ENCODE measurements around the gene USP53.

The USP53 gene

GRCh38 chr4:119207051-119207450, 5.5 kb upstream of the USP53 start:
- no peak overlapping the region for H3K9ac ChIP-seq (ENCODE audit: low read length)
- TF ChIP-seq EZH2phosphoT487 (IDR thresholded peaks at IDR 0.05; ENCODE audit: low read length) (no peak), CTCF (IDR thresholded peaks at IDR 0.05; ENCODE audit: low read length) (no peak)

GRCh38 chr4:119209077-119209476, 3.4 kb upstream of the USP53 start:
- Histone ChIP-seq H3K9me3 (replicated peaks; ENCODE audit: insufficient read depth, low read length) (no peaks in the 10 kb centered on the region), H3K9ac (ENCODE audit: low read length) (no peak overlapping the region), H3F3A (ENCODE audit: insufficient read depth, low read length) (peaks cover 23% of the 10 kb centered on the region), H3K9me2 (replicated peaks; ENCODE audit: insufficient read depth, low read length) (no peaks in the 10 kb centered on the region), H4K20me1 (ENCODE audit: insufficient read depth, low read length) (no peaks in the 10 kb centered on the region), H3K4me2 (ENCODE audit: low read depth, low read length) (no peak overlapping the region), H3K79me2 (ENCODE audit: low read length) (peaks cover 5% of the 10 kb centered on the region), H3K4me3 (ENCODE audit: low read length) (no peak overlapping the region), H3K27ac (ENCODE audit: low read length) (no peak overlapping the region), H3K27me3 (replicated peaks; ENCODE audit: insufficient read depth, low read length) (no peaks in the 10 kb centered on the region), H2AFZ (ENCODE audit: low read length) (no peak overlapping the region), H3K4me1 (ENCODE audit: low read length) (peaks cover 5% of the 10 kb centered on the region; the same call in 1 of the 2 replicates), H3K36me3 (replicated peaks; ENCODE audit: insufficient read depth, low read length) (no peaks in the 10 kb centered on the region)
- no peak for DNase-seq
- TF ChIP-seq CTCF (IDR thresholded peaks at IDR 0.05; ENCODE audit: low read length) (no peak), EZH2phosphoT487 (IDR thresholded peaks at IDR 0.05; ENCODE audit: low read length) (no peak), EZH2 (optimal IDR thresholded peaks at IDR 0.05; ENCODE audit: low read depth, low read length) (no peak)

More at GRCh38 chr4:119207051-119207450, 5.5 kb upstream of the USP53 start:
- Histone ChIP-seq H2AFZ (ENCODE audit: low read length) (no peak overlapping the region), H3K27ac (ENCODE audit: low read length) (no peak overlapping the region), H4K20me1 (ENCODE audit: insufficient read depth, low read length) (no peaks in the 10 kb centered on the region), H3K27me3 (replicated peaks; ENCODE audit: insufficient read depth, low read length) (no peaks in the 10 kb centered on the region), H3F3A (ENCODE audit: insufficient read depth, low read length) (peaks cover 6% of the 10 kb centered on the region), H3K9me3 (replicated peaks; ENCODE audit: insufficient read depth, low read length) (no peaks in the 10 kb centered on the region), H3K36me3 (replicated peaks; ENCODE audit: insufficient read depth, low read length) (no peaks in the 10 kb centered on the region), H3K4me1 (ENCODE audit: low read length) (peaks cover 5% of the 10 kb centered on the region; the same call in 1 of the 2 replicates), H3K4me3 (ENCODE audit: low read length) (no peak overlapping the region), H3K79me2 (ENCODE audit: low read length) (no peaks in the 10 kb centered on the region), H3K4me2 (ENCODE audit: low read depth, low read length) (no peak overlapping the region), H3K9me2 (replicated peaks; ENCODE audit: insufficient read depth, low read length) (no peaks in the 10 kb centered on the region)
- no peak for DNase-seq

GRCh38 chr4:119209586-119209985, 2.9 kb upstream of the USP53 start:
- no peak overlapping the region for H3K9ac ChIP-seq (ENCODE audit: low read length)
- H4K20me1 ChIP-seq (ENCODE audit: insufficient read depth, low read length) = no peaks in the 10 kb centered on the region
- no peak overlapping the region for H2AFZ ChIP-seq (ENCODE audit: low read length)
- no peak overlapping the region for H3K4me2 ChIP-seq (ENCODE audit: low read depth, low read length)
- H3K79me2 ChIP-seq (ENCODE audit: low read length) = peaks cover 10% of the 10 kb centered on the region
- DNase-seq = no peak
- peaks cover 5% of the 10 kb centered on the region; the same call in 1 of the 2 replicates for H3K4me1 ChIP-seq (ENCODE audit: low read length)
- no peaks in the 10 kb centered on the region for H3K36me3 ChIP-seq (replicated peaks; ENCODE audit: insufficient read depth, low read length)
- no peak overlapping the region for H3K4me3 ChIP-seq (ENCODE audit: low read length)
- H3F3A ChIP-seq (ENCODE audit: insufficient read depth, low read length) = peaks cover 24% of the 10 kb centered on the region
- H3K9me3 ChIP-seq (replicated peaks; ENCODE audit: insufficient read depth, low read length) = no peaks in the 10 kb centered on the region
- no peaks in the 10 kb centered on the region for H3K27me3 ChIP-seq (replicated peaks; ENCODE audit: insufficient read depth, low read length)
- no peak overlapping the region for H3K27ac ChIP-seq (ENCODE audit: low read length)
- no peaks in the 10 kb centered on the region for H3K9me2 ChIP-seq (replicated peaks; ENCODE audit: insufficient read depth, low read length)
- TF ChIP-seq CTCF (IDR thresholded peaks at IDR 0.05; ENCODE audit: low read length) (no peak), EZH2 (optimal IDR thresholded peaks at IDR 0.05; ENCODE audit: low read depth, low read length) (no peak)

Data from MM.1S (cell line).